HPDE6-E6E7 (cell line): ENCODE results near the gene TAF11L6.
"Not testable (repeated sequence)": the region's sequence is repeated elsewhere in the genome, so short reads cannot be mapped to it uniquely, and the experiment has no call there.

Source experiments
- DNase-seq: peaks from one replicate; pipeline ENCODE4 v3.0.0; 2011; ENCODE audit warnings: missing footprints; ENCODE audit errors: extremely low spot score

Gene TAF11L6

GRCh38 chr5:17528369-17528768, at the start of gene TAF11L6:
TSS of gene TAF11L6 (plus strand) at chr5:17528669.
- DNase-seq: not testable (repeated sequence)

DNA sequence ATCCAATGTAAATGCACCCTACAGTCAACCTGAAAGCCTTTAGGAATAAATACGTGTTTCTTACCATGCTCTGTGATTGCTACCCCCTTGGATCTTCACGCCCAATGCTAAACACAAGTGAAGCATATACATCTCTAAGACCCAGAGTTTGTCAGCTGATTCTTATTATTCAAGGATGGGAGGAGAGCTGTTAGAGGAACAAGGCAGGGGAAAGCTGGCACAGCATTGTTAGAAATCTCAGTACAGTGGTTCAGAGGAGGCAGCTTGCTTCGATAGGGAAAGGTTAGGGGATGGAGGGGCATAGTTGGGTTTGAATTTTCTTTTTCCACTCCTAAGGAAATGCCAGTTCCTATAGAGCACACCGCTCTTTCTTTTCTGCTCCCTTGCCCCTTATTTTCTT, 47.1 kb upstream of the TAF11L6 start:
- DNase-seq: no peak

DNA sequence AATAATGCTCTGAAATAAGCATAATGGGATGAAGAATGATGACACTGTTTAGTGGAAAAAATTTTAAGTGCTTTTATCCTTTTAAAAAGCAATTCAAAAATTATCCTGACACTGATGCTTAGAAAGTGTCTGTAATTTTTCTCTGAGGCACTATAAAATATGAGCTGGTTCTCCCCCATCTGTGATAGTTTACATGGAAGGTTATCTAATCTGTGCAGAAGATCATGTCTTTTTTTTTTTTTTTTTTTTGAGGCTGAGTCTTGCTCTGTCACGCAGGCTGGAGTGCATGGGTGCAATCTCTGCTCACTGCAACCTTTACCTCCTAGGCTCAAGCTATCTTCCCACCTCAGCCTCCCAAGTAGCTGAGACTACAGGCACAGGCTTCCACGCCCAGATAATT, 45.7 kb upstream of the TAF11L6 start:
- DNase-seq: no peak

DNA sequence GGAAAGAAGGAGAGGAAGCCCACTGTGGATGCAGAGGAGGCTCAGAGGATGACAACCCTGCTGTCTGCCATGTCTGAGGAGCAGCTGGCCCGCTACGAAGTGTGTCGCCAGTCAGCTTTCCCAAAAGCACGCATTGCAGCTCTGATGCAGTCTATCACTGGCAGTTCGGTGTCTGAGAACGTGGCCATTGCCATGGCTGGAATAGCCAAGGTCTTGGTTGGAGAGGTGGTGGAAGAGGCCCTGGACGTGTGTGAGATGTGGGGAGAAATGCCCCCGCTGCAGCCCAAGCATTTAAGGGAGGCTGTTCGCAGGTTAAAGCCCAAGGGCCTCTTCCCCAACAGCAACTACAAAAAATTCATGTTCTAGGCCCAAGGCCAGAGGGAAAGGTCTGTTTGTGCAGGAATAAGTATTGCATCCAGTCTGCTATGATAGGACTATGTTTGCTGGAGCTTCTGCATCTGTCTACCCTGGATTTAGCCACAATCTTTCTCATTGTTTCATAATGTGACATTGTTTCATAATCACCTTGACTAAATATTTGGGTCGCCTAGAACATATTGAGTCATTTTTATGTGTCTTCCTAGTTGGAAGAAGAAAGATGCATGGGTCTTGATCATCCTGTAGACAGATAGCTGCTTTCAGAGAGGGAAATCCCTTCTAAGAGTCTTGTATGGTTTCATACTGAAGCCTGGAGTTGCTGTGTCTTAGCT, 41.9 kb upstream of the TAF11L6 start:
- DNase-seq: not testable (repeated sequence)

GRCh38 chr5:17487174-17487512, 41.3 kb upstream of the TAF11L6 start:
- DNase-seq: no peak

DNA sequence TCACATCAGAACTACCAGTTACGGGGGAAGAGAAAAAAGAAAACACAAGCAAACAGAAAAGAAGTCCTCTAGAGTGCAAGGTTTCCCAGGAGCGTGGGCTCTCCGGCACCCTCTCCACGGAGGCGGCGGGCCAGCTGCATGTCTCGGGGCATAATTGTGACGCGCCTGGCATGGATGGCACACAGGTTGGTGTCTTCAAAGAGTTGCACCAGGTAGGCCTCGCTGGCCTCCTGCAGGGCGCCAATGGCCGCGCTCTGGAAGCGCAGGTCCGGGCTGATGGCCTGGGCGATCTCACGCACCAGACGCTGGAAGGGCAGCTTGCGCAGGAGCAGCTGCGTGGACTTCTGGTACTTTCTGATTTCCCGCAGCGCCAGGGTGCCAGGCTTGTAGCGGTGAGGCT, 37.2 kb upstream of the TAF11L6 start:
- DNase-seq: not testable (repeated sequence)

GRCh38 chr5:17492770-17493169, 35.7 kb upstream of the TAF11L6 start:
- no peak for DNase-seq

DNA sequence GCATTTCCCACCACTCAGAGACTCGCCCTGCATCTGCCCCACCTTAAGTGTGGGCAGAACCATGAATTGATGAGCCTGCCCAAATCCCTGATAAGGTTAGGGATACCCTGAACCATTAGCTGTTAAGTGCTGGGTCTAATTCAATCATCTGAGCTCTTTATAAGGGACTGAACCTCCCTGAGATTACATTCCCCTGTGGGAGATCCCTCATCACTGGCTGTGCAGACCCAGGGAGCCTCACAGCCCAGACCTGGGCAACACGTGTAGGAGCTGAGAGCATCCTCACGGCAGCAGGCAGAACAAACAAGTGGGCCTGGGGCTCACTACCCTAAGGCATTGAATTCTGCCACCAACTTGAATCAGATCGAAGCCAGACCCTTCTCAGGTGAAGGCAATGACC, 31.0 kb upstream of the TAF11L6 start:
- no peak for DNase-seq

- DNase-seq: not testable (repeated sequence)
Measured at GRCh38 chr5:17497931-17498330, 30.5 kb upstream of the TAF11L6 start, which contains the start of gene TAF11L2. TSS of gene TAF11L2 (plus strand) at chr5:17498231.

DNA sequence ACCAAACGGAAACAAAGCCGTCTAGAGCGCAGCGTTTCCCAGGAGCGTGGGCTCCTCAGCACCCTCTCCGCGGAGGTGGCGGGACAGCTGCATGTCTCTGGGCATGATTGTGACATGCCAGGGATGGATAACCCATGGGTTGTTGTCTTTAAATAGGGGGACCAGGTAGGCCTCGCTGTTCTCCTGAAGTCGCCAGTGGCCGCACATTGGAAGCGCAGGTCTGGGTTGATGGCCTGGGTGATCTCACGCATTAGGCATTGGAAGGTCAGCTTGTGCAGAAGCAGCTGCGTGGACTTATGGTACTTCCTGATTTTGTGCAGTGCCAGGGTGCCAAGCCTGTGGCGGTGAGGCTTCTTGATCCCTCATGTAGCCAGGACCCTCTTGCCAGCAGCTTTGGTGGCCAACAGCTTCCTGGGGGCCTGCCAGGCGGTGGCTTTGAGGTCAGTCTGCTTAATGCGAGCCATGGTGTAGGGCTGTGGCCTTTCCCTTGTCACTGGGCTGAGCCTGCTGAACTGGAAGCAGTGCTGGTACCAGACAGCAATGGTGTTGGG, 16.6 kb upstream of the TAF11L6 start:
- no peak for DNase-seq

DNA sequence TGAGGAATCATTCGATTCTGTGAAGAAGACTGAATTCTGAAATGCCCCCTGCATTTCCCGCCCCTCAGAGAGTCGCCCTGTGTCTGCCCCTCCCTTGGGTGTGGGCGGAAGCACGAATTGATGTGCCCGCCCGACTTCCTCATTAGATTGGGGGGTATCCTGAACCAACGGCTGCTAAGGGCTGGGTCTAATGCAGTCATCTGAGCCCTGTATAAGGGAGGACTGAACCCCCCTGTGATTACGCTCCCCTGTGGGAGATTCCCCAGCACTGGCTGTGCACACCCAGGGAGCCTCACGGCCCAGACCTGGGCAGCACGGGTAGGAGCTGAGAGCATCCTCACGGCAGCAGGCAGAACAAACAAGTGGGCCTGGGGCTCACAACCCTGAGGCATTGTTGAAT, 10.9 kb upstream of the TAF11L6 start:
- DNase-seq: not testable (repeated sequence)

GRCh38 chr5:17518067-17518466, 10.4 kb upstream of the TAF11L6 start, which contains the start of gene TAF11L3:
TSS of gene TAF11L3 (plus strand) at chr5:17518367.
- not testable (repeated sequence) for DNase-seq

DNA sequence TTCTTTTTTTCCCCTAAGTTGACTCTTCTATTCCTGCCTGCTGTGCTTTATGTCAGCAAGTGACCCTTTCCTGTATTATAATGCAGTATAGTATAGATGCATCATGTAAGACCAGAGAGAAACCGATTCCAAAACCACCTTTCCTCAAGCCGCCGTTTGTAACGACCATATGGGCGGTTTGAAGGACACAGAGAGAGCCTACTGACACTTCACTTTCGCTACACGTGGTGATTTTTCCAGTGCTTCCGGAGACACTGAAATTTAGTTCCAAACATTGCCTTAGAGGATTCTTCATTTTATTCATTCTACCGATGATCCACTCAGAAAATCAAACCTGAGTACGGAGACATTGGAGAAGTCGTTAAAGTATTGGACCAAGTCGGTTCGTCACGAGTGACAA, 9.0 kb upstream of the TAF11L6 start:
- DNase-seq: not testable (repeated sequence)

GRCh38 chr5:17521501-17521900, 7.0 kb upstream of the TAF11L6 start, which contains the start of gene TAF11L4:
TSS of gene TAF11L4 (plus strand) at chr5:17521801.
- not testable (repeated sequence) for DNase-seq

DNA sequence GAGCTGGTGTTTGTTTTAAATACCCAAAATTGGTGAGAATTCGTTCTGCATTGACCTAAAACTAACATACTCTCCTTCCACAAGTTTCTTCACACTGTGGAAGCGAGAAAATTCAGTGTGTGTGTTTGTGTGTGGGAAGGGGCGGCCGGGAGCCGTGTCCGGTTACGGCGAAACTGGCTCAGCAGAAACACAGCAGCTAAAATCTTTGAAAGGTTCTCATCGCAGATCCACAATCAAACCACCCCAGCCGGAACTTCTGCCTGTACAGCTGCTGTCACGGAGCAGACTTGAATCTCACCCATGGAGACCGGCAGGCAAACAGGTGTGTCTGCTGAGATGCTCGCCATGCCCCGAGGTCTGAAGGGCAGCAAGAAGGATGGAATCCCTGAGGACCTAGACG, 3.5 kb upstream of the TAF11L6 start, which contains the start of gene TAF11L5:
Gene TAF11L5, plus strand, starts transcription at position 301 of the 400 bp plus-strand sequence.
- not testable (repeated sequence) for DNase-seq

- DNase-seq: not testable (repeated sequence)
Measured at GRCh38 chr5:17526504-17526903, 2.0 kb upstream of the TAF11L6 start.
